Measurements from ENCODE around the gene ADPRHL1.
A peak's percentile ranks its signal among the peaks of the same experiment; 100 is the strongest.

- peak; percentile 38 to 77 for TF ChIP-seq POLR2A (IDR thresholded peaks at IDR 0.05)
- peak in 2 of 5 experiments; percentile 8 to 52 for TF ChIP-seq CTCF (IDR thresholded peaks at IDR 0.05)
- peak in 1 of 2 donors; percentile 71 for TF ChIP-seq EP300 (IDR thresholded peaks at IDR 0.05)
These were observed 37.5 kb upstream of the ADPRHL1 start, which contains the start of gene DCUN1D2 for GRCh38 chr13:113490496-113491417.

Data from tibial nerve (tissue), 4 donors.